K562 (cell line): ENCODE measurements around the gene SERTAD2. TPM values are rescaled to one million over a fixed set of nuclear protein-coding genes. Genes with fewer than 3 reads are reported as not detected.
A peak's percentile ranks its signal among the peaks of the same experiment; 100 is the strongest.

Experiments used
- CBFA2T3 ChIP-seq: fragments of 450-650 bp; IDR thresholded peaks from 2 replicates; pipeline ENCODE4 v1.6.1; 2017
- CBX2 ChIP-seq: fragments of 200-600 bp; sonication (generic); IDR thresholded peaks from one replicate; pipeline ENCODE4 v1.6.1; 2012; ENCODE audit warnings: mild to moderate bottlenecking, low read length, inconsistent platforms; ENCODE audit not compliant: insufficient read depth, poor library complexity, severe bottlenecking
- CHAMP1 ChIP-seq: fragments of 450-650 bp; IDR thresholded peaks from 2 replicates; pipeline ENCODE4 v1.6.1; 2016; ENCODE audit warnings: mild to moderate bottlenecking
- DACH1 ChIP-seq: fragments of 450-650 bp; IDR thresholded peaks from 2 replicates; pipeline ENCODE4 v1.6.1; 2018; ENCODE audit not compliant: partially characterized antibody
- DMBX1 ChIP-seq: fragments of 250-450 bp; sonication (Bioruptor Pico); IDR thresholded peaks from 2 replicates; pipeline ENCODE4 v1.8.0; 2022; ENCODE audit warnings: inconsistent platforms, mild to moderate bottlenecking, moderate library complexity, borderline replicate concordance
- HDAC1 ChIP-seq, 2 experiments: fragments of 450-650 bp; IDR thresholded peaks; 2 replicates each; pipeline ENCODE4 v1.6.1; 2016 to 2017; ENCODE audit warnings: inconsistent platforms in 1 of 2, mild to moderate bottlenecking in 1 of 2, moderate library complexity in 1 of 2
- MAZ ChIP-seq, 2 experiments: fragments of 450-650 bp in 1 of 2; sonication (generic) in 1 of 2; formaldehyde crosslinking; IDR thresholded peaks in 1 of 2; conservative IDR thresholded peaks in 1 of 2; 2 replicates each; pipeline versions ENCODE4 v1.4.0 to v1.5.0; 2020; ENCODE audit warnings: mild to moderate bottlenecking in 1 of 2, missing genetic modification reagents in 1 of 2
- POLR2AphosphoS2 ChIP-seq: IDR thresholded peaks from 2 replicates; pipeline ENCODE4 v1.6.1; 2012; ENCODE audit warnings: low read length, improper control_type of control experiment
- RCOR1 ChIP-seq, 2 experiments: IDR thresholded peaks; 2 replicates each; pipeline ENCODE4 v1.6.1; 2012; ENCODE audit warnings: low read depth in 2 of 2, low read length in 2 of 2, borderline replicate concordance in 1 of 2, improper control_type of control experiment in 1 of 2
- SAFB ChIP-seq: fragments of 200-400 bp; formaldehyde crosslinking; IDR thresholded peaks from 2 replicates; pipeline ENCODE4 v1.6.1; 2017; ENCODE audit warnings: low read depth, low read length, borderline replicate concordance
- SMAD2 ChIP-seq: fragments of 150-350 bp; IDR thresholded peaks from 2 replicates; pipeline ENCODE4 v1.6.1; 2014; ENCODE audit warnings: low read depth, mild to moderate bottlenecking, low read length
- SMARCC2 ChIP-seq: fragments of 450-650 bp; IDR thresholded peaks from 2 replicates; pipeline ENCODE4 v1.6.1; 2017; ENCODE audit warnings: antibody characterized with exemption, moderate library complexity, mild to moderate bottlenecking, low read depth
- TCF3 ChIP-seq: sonication (generic); formaldehyde crosslinking; IDR thresholded peaks from 2 replicates; pipeline ENCODE4 v1.4.0; 2020; ENCODE audit warnings: mild to moderate bottlenecking, missing genetic modification reagents
- TCFL5 ChIP-seq: fragments of 250-450 bp; sonication (Bioruptor Pico); conservative IDR thresholded peaks from 2 replicates; pipeline ENCODE4 v1.6.1; 2021; ENCODE audit warnings: mild to moderate bottlenecking, moderate library complexity, matching md5 sums
- USF2 ChIP-seq: sonication (generic); formaldehyde crosslinking; IDR thresholded peaks from 2 replicates; pipeline ENCODE4 v1.5.0; 2020; ENCODE audit warnings: missing genetic modification reagents
- ZNF184 ChIP-seq: sonication (generic); formaldehyde crosslinking; IDR thresholded peaks from 2 replicates; pipeline ENCODE4 v1.5.0; 2020; ENCODE audit warnings: missing genetic modification reagents
- ZNF282 ChIP-seq: sonication (generic); formaldehyde crosslinking; IDR thresholded peaks from 2 replicates; pipeline ENCODE4 v1.8.1; 2023; ENCODE audit warnings: missing genetic modification reagents
- ZNF518B ChIP-seq: fragments of 250-450 bp; sonication (Bioruptor Pico); IDR thresholded peaks from 2 replicates; pipeline ENCODE4 v1.5.0; 2021; ENCODE audit warnings: mild to moderate bottlenecking, moderate library complexity
- ZNF766 ChIP-seq: fragments of 200-800 bp; sonication (Bioruptor generic); conservative IDR thresholded peaks from 2 replicates; pipeline ENCODE4 v1.6.1; 2016; ENCODE audit warnings: missing genetic modification characterization, missing compliant biosample characterization
- ZNF780A ChIP-seq: fragments of 250-450 bp; sonication (Bioruptor Pico); IDR thresholded peaks from 2 replicates; pipeline ENCODE4 v1.5.0; 2021; ENCODE audit warnings: mild to moderate bottlenecking
- ZZZ3 ChIP-seq: fragments of 450-650 bp; IDR thresholded peaks from 2 replicates; pipeline ENCODE4 v1.6.1; 2016; ENCODE audit warnings: antibody characterized with exemption, mild to moderate bottlenecking, moderate library complexity
- polyA plus RNA-seq, 8 experiments: library from polyadenylated mRNA; depleted of rRNA in 4 of 8; stranded (reverse) in 5 of 8; unstranded in 3 of 8; fragments of >200 nt; fragmentation: Nextera tagmentation in 2 of 8; fragmentation: Illumina TruSeq in 1 of 8; extraction: Ambion mirVana in 2 of 8; extraction: Trizol in 1 of 8; gene quantifications; 2 replicates each; pipeline versions ENCODE4 v1.2.1 to v1.2.3, GENCODE V29; 2011 to 2014; ENCODE audit warnings: inconsistent platforms in 1 of 8, missing spikeins in 1 of 8
- total RNA-seq, 7 experiments: library from RNA; depleted of rRNA in 6 of 7; stranded (reverse); fragments of >200 nt in 6 of 7; fragmentation: Illumina TruSeq in 2 of 7; extraction: Trizol in 2 of 7; gene quantifications; 2 replicates each; pipeline versions ENCODE4 v1.2.1 to v1.2.3, GENCODE V29; 2011 to 2021; ENCODE audit warnings: low replicate concordance in 1 of 7

The SERTAD2 gene
- total and polyA plus RNA-seq, 9 of the 15 experiments (the other 6 are each of a cell fraction or from before 2014, with no cell fraction given): 3.0 to 12.5 (median 6.1) TPM

DNA sequence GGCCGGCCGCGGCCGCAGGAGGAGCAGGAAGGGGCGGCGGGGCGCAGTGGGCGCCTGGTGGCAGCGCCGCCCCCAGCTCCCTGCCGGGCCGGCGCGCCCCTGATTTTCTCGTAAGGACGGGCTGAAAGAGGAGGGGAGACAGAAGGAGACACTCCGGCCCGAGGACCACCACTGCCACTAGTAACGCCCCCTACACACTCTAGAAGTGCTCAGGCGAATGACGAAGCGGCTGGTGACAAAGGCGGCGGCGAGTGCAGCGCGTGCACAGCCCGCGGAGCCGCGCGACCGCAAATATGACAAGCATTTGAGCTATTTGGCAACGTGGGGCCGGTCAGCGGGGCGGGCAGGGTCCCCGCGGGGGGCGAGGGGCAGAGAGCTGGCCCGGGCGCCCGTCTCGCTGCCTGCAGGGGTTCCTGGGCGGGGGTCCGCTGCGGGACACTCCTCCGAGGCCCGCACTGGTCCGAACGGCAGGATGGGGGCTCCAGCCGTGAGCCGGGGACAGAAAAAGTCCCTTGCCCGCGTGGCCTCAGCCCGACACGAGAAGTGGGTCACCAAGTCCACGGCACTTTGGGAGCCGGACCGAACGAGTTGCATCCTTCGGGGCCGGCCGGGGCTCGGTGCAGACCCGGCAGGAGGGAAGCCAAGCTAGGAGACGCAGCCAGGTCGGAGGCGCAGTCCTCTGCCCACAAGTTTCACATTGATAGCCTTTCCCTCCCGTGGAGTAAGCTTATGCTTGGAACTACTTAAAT is 524 bp upstream of the SERTAD2 start (continued):
- no peak for TF ChIP-seq USF2 (CRISPR knock-in tag)
- TF ChIP-seq SMARCC2: no peak
- TF ChIP-seq ZNF184: no peak
- TF ChIP-seq TCFL5 (CRISPR knock-in tag): no peak
- no peak for TF ChIP-seq ZNF518B (CRISPR knock-in tag)
- TF ChIP-seq ZNF282 (CRISPR knock-in tag): no peak
- no peak; the same call in 1 of the 2 replicates for TF ChIP-seq TCF3 (CRISPR knock-in tag)
- no peak for TF ChIP-seq CBX2
- TF ChIP-seq ZZZ3: no peak
- TF ChIP-seq ZNF780A (CRISPR knock-in tag): no peak
- TF ChIP-seq DACH1: no peak
- TF ChIP-seq HDAC1 (IDR thresholded peaks at IDR 0.05): peak in 1 of 2 experiments; percentile 28; a peak in 1 of 4 replicates
- peak in 1 of 2 experiments; percentile 67; a peak in 2 of 4 replicates for TF ChIP-seq MAZ (CRISPR knock-in tag; conservative IDR thresholded peaks at IDR 0.05 in 1 of 2, IDR thresholded peaks at IDR 0.05 in 1 of 2)
- TF ChIP-seq CBFA2T3: no peak
- TF ChIP-seq ZNF766 (CRISPR knock-in tag): 0 out of 2 replicates have a peak, but pooled peaks have one; percentile 44
- TF ChIP-seq CHAMP1: no peak
- TF ChIP-seq RCOR1 (IDR thresholded peaks at IDR 0.05; ENCODE audit: borderline replicate concordance in 1 of 2, low read depth in 2 of 2, low read length in 2 of 2): peak in 1 of 2 experiments; percentile 13; a peak in 1 of 4 replicates
- no peak for TF ChIP-seq POLR2AphosphoS2
- no peak for TF ChIP-seq SMAD2
- no peak for TF ChIP-seq SAFB
- TF ChIP-seq DMBX1 (CRISPR knock-in tag): no peak
